Activated CD4-positive, alpha-beta T cell treated with anti-CD3 and anti-CD28 coated beads, Interleukin-2, amount 50 U/mL, for 48 hours (primary cell): ENCODE data around the gene KCNT2.
"Not testable (repeated sequence)": the region's sequence is repeated elsewhere in the genome, so short reads cannot be mapped to it uniquely, and the experiment has no call there.

Experiments used
- DNase-seq, 2 experiments: peaks; one replicate each; pipeline ENCODE4 v3.0.0-alpha.2; 2020

The KCNT2 gene

GRCh38 chr1:196306421-196306820 is 301.8 kb downstream of the KCNT2 start:
- no peak for DNase-seq

- no peak for DNase-seq
Observed at GRCh38 chr1:196305216-196305615, 303.0 kb downstream of the KCNT2 start.

- no peak for DNase-seq
Observed at GRCh38 chr1:196302981-196303380, 305.3 kb downstream of the KCNT2 start.

- no peak for DNase-seq
Observed at GRCh38 chr1:196302420-196302819, 305.8 kb downstream of the KCNT2 start.

- no peak for DNase-seq
Observed at GRCh38 chr1:196295766-196296165, 312.5 kb downstream of the KCNT2 start.

- DNase-seq, result no peak
Observed at GRCh38 chr1:196278816-196279215, 329.4 kb downstream of the KCNT2 start.

GRCh38 chr1:196277860-196278259 is 330.4 kb downstream of the KCNT2 start:
- DNase-seq, result no peak

GRCh38 chr1:196271212-196271947 is 336.9 kb downstream of the KCNT2 start:
- no peak for DNase-seq

GRCh38 chr1:196263086-196263485 is 345.2 kb downstream of the KCNT2 start:
- DNase-seq, result not testable (repeated sequence)

GRCh38 chr1:196260270-196260669 is 348.0 kb downstream of the KCNT2 start:
- DNase-seq, result no peak

GRCh38 chr1:196259316-196259715 is 348.9 kb downstream of the KCNT2 start:
- DNase-seq, result no peak

- no peak for DNase-seq
Observed at GRCh38 chr1:196255762-196256161, 352.5 kb downstream of the KCNT2 start.

- no peak for DNase-seq
Observed at GRCh38 chr1:196229546-196229945, 378.7 kb downstream of the KCNT2 start.

GRCh38 chr1:196214866-196215265 is 393.4 kb downstream of the KCNT2 start:
- DNase-seq, result no peak

- no peak for DNase-seq
Observed at GRCh38 chr1:196209983-196210382, 398.3 kb downstream of the KCNT2 start.

GRCh38 chr1:196209265-196209664 is 399.0 kb downstream of the KCNT2 start:
- DNase-seq, result no peak

- DNase-seq, result no peak
Observed at GRCh38 chr1:196207612-196208217, 400.5 kb downstream of the KCNT2 start.

- no peak for DNase-seq
Observed at GRCh38 chr1:196205882-196206281, 402.4 kb downstream of the KCNT2 start.

- DNase-seq, result no peak
Observed at GRCh38 chr1:196196486-196196885, 411.8 kb downstream of the KCNT2 start.

- no peak for DNase-seq
Observed at GRCh38 chr1:196193896-196194559, 414.2 kb downstream of the KCNT2 start.

- DNase-seq, result no peak
Observed at GRCh38 chr1:196183941-196184340, 424.3 kb downstream of the KCNT2 start.

GRCh38 chr1:196181594-196181878 is 426.7 kb downstream of the KCNT2 start:
- no peak for DNase-seq

GRCh38 chr1:196180847-196181593 is 427.2 kb downstream of the KCNT2 start:
- no peak for DNase-seq
